ENCODE results near the gene HFE. TPM values are rescaled to one million over a fixed set of nuclear protein-coding genes. Genes with fewer than 3 reads are reported as not detected.

The HFE gene
- total and polyA plus RNA-seq, 2 of the 13 experiments (the other 11 are each of a cell fraction or from before 2014, with no cell fraction given), result 3.7 to 6.3 TPM

- TF ChIP-seq, protein P1, sequence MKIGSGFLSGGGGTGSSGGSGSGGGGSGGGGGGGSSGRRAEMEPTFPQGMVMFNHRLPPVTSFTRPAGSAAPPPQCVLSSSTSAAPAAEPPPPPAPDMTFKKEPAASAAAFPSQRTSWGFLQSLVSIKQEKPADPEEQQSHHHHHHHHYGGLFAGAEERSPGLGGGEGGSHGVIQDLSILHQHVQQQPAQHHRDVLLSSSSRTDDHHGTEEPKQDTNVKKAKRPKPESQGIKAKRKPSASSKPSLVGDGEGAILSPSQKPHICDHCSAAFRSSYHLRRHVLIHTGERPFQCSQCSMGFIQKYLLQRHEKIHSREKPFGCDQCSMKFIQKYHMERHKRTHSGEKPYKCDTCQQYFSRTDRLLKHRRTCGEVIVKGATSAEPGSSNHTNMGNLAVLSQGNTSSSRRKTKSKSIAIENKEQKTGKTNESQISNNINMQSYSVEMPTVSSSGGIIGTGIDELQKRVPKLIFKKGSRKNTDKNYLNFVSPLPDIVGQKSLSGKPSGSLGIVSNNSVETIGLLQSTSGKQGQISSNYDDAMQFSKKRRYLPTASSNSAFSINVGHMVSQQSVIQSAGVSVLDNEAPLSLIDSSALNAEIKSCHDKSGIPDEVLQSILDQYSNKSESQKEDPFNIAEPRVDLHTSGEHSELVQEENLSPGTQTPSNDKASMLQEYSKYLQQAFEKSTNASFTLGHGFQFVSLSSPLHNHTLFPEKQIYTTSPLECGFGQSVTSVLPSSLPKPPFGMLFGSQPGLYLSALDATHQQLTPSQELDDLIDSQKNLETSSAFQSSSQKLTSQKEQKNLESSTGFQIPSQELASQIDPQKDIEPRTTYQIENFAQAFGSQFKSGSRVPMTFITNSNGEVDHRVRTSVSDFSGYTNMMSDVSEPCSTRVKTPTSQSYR (CRISPR knock-in tag; IDR thresholded peaks at IDR 0.05; ENCODE audit: borderline replicate concordance), result peak; percentile 90
- TF ChIP-seq, protein P2, sequence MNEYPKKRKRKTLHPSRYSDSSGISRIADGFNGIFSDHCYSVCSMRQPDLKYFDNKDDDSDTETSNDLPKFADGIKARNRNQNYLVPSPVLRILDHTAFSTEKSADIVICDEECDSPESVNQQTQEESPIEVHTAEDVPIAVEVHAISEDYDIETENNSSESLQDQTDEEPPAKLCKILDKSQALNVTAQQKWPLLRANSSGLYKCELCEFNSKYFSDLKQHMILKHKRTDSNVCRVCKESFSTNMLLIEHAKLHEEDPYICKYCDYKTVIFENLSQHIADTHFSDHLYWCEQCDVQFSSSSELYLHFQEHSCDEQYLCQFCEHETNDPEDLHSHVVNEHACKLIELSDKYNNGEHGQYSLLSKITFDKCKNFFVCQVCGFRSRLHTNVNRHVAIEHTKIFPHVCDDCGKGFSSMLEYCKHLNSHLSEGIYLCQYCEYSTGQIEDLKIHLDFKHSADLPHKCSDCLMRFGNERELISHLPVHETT (CRISPR knock-in tag; conservative IDR thresholded peaks at IDR 0.05), result peak; percentile 23; the same call in 1 of the 2 replicates
- TF ChIP-seq PPARG (CRISPR knock-in tag; conservative IDR thresholded peaks at IDR 0.05), result peak; percentile 99
- TF ChIP-seq IKZF1 (IDR thresholded peaks at IDR 0.05), result no peak
- TF ChIP-seq, protein P3, sequence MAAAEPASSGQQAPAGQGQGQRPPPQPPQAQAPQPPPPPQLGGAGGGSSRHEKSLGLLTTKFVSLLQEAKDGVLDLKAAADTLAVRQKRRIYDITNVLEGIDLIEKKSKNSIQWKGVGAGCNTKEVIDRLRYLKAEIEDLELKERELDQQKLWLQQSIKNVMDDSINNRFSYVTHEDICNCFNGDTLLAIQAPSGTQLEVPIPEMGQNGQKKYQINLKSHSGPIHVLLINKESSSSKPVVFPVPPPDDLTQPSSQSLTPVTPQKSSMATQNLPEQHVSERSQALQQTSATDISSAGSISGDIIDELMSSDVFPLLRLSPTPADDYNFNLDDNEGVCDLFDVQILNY (CRISPR knock-in tag; conservative IDR thresholded peaks at IDR 0.05), result peak; percentile 81
- peak; percentile 97 for TF ChIP-seq TFDP2 (CRISPR knock-in tag; IDR thresholded peaks at IDR 0.05)
- no peak; the same call in 1 of the 2 replicates for TF ChIP-seq ZBTB38 (CRISPR knock-in tag; IDR thresholded peaks at IDR 0.05)
- TF ChIP-seq SP2 (CRISPR knock-in tag; IDR thresholded peaks at IDR 0.05), result peak; percentile 39; the same call in 1 of the 2 replicates
- TF ChIP-seq ZNF232 (CRISPR knock-in tag; IDR thresholded peaks at IDR 0.05; ENCODE audit: borderline replicate concordance), result no peak
- peak; percentile 96 for TF ChIP-seq ARID3A (IDR thresholded peaks at IDR 0.05; ENCODE audit: low read depth, low read length)
- TF ChIP-seq BRD4 (CRISPR knock-in tag; IDR thresholded peaks at IDR 0.05), result peak; percentile 82
- TF ChIP-seq ZNF777 (CRISPR knock-in tag; IDR thresholded peaks at IDR 0.05), result peak; percentile 52; the same call in 1 of the 2 replicates
- TF ChIP-seq HNF4G (IDR thresholded peaks at IDR 0.05; ENCODE audit: borderline replicate concordance, low read depth, low read length), result 0 out of 2 replicates have a peak, but pooled peaks have one; percentile 24
- no peak for TF ChIP-seq HNF4G (CRISPR knock-in tag; IDR thresholded peaks at IDR 0.05; ENCODE audit: borderline replicate concordance, low read depth)
- TF ChIP-seq RFX1 (IDR thresholded peaks at IDR 0.05), result peak; percentile 73
- TF ChIP-seq PBX3 (CRISPR knock-in tag; IDR thresholded peaks at IDR 0.05; ENCODE audit: borderline replicate concordance), result 0 out of 2 replicates have a peak, but pooled peaks have one; percentile 6
- no peak for TF ChIP-seq ZNF556 (CRISPR knock-in tag; IDR thresholded peaks at IDR 0.05; ENCODE audit: borderline replicate concordance)
- TF ChIP-seq MXD3 (CRISPR knock-in tag; IDR thresholded peaks at IDR 0.05), result no peak; the same call in 1 of the 2 replicates
Measured at GRCh38 chr6:26054781-26055718, 32.2 kb upstream of the HFE start (continued).
